Cardiac septum (tissue), 1 donor: Measurements from ENCODE around the gene INSIG2. TPM values are rescaled to one million over a fixed set of nuclear protein-coding genes. Genes with fewer than 3 reads are reported as not detected.
"Not testable (repeated sequence)": the region's sequence is repeated elsewhere in the genome, so short reads cannot be mapped to it uniquely, and the experiment has no call there.

ENCODE experiments used
- DNase-seq: peaks from one replicate; pipeline ENCODE4 v3.0.0-alpha.2; 2020; ENCODE audit warnings: low spot score
- intact Hi-C: fragments of 100-400 bp; cut with DNase I; formaldehyde crosslinking; loops from one replicate; pipeline ENCODE4 v1.14.0; 2022
- total RNA-seq: library from RNA; stranded (reverse); fragmentation: NEBNext Ultra II Directional; extraction: Animal tissue kit (Norgen Biotek cat#: 25700); gene quantifications from one replicate; pipeline ENCODE4 v1.2.1, GENCODE V29; 2021
- donor health status: DM: no; HTN: no; CAD: no.

Gene INSIG2
- total RNA-seq, 1 donor from 2014 or later, result 14.0 TPM

GRCh38 chr2:118094102-118094501, 5.8 kb downstream of the INSIG2 start:
- intact Hi-C loops, result not testable (repeated sequence)

GRCh38 chr2:118094503-118094902, 6.2 kb downstream of the INSIG2 start:
- intact Hi-C loops, result no loop called here
- no peak for DNase-seq

More at GRCh38 chr2:118094102-118094501, 5.8 kb downstream of the INSIG2 start:
- not testable (repeated sequence) for DNase-seq

- no peak for DNase-seq
These were observed 7.3 kb downstream of the INSIG2 start for GRCh38 chr2:118095610-118096009.

GRCh38 chr2:118097657-118098056, 9.4 kb downstream of the INSIG2 start:
- DNase-seq, result no peak
- intact Hi-C loops, result no loop called here

More at GRCh38 chr2:118095610-118096009, 7.3 kb downstream of the INSIG2 start:
- intact Hi-C loops, result no loop called here

- no peak for DNase-seq
These were observed 10.2 kb downstream of the INSIG2 start for GRCh38 chr2:118098307-118099030.

GRCh38 chr2:118102433-118103082, 14.3 kb downstream of the INSIG2 start:
- intact Hi-C loops, result no loop called here
- DNase-seq, result no peak

More at GRCh38 chr2:118098307-118099030, 10.2 kb downstream of the INSIG2 start:
- intact Hi-C loops, result no loop called here

GRCh38 chr2:118103951-118104940, 16.0 kb downstream of the INSIG2 start:
- DNase-seq, result no peak
- intact Hi-C loops, result no loop called here

GRCh38 chr2:118105497-118105896, 17.2 kb downstream of the INSIG2 start:
- intact Hi-C loops, result no loop called here
- DNase-seq, result no peak

GRCh38 chr2:118106926-118107325, 18.7 kb downstream of the INSIG2 start:
- DNase-seq, result no peak
- intact Hi-C loops, result no loop called here

- DNase-seq, result no peak
These were observed 22.0 kb downstream of the INSIG2 start for GRCh38 chr2:118110310-118110709.

GRCh38 chr2:118110991-118111390, 22.7 kb downstream of the INSIG2 start:
- intact Hi-C loops, result no loop called here
- no peak for DNase-seq

More at GRCh38 chr2:118110310-118110709, 22.0 kb downstream of the INSIG2 start:
- intact Hi-C loops, result no loop called here

- DNase-seq, result no peak
- intact Hi-C loops, result no loop called here
These were observed 24.6 kb downstream of the INSIG2 start for GRCh38 chr2:118112771-118113334.

- no peak for DNase-seq
- intact Hi-C loops, result no loop called here
These were observed 26.6 kb downstream of the INSIG2 start for GRCh38 chr2:118114863-118115262.

- no peak for DNase-seq
- intact Hi-C loops, result no loop called here
These were observed 27.5 kb downstream of the INSIG2 start for GRCh38 chr2:118115761-118116160.

- intact Hi-C loops, result no loop called here
- no peak for DNase-seq
These were observed 30.2 kb downstream of the INSIG2 start for GRCh38 chr2:118118479-118118878.

- intact Hi-C loops, result no loop called here
- no peak for DNase-seq
These were observed 31.0 kb downstream of the INSIG2 start for GRCh38 chr2:118119158-118119727.

- no peak for DNase-seq
- intact Hi-C loops, result no loop called here
These were observed 31.6 kb downstream of the INSIG2 start for GRCh38 chr2:118119761-118120400.

GRCh38 chr2:118120401-118120780, 32.1 kb downstream of the INSIG2 start:
- DNase-seq, result no peak
- intact Hi-C loops, result no loop called here

- intact Hi-C loops, result no loop called here
- DNase-seq, result no peak
These were observed 32.8 kb downstream of the INSIG2 start for GRCh38 chr2:118121101-118121500.
